T-helper 1 cell (primary cell): ENCODE measurements around the gene TMEM107.

ENCODE experiments used
- DNase-seq, 5 donors: peaks; one replicate each; pipeline ENCODE4 v3.0.0-alpha.2; 2012 to 2020

TMEM107 gene

GRCh38 chr17:8137645-8138373 is 38.4 kb downstream of the TMEM107 start:
- DNase-seq: no peak

DNA sequence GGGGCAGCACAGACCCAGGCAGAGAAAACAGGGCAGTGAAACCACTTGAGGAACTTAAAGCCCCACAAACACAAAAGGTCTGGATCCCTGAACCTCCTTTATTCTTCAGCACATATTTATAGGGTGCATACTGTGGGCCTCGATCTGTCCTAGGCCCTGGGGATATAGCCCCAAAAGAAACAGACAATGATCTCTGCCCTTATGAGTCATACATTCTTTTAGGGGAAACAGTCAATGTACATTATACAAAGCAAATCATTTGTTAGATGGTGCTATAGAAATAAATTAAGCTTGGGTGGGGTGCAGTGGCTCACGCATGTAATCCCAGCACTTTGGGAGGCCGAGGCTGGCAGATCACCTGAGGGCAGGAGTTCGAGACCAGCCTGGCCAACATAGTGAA is 42.2 kb downstream of the TMEM107 start:
- no peak for DNase-seq

- DNase-seq: no peak
Measured at GRCh38 chr17:8133399-8133798, 42.8 kb downstream of the TMEM107 start.

- DNase-seq: no peak
Measured at GRCh38 chr17:8131844-8132441, 44.2 kb downstream of the TMEM107 start.

GRCh38 chr17:8128125-8128784 is 47.9 kb downstream of the TMEM107 start:
- no peak for DNase-seq

DNA sequence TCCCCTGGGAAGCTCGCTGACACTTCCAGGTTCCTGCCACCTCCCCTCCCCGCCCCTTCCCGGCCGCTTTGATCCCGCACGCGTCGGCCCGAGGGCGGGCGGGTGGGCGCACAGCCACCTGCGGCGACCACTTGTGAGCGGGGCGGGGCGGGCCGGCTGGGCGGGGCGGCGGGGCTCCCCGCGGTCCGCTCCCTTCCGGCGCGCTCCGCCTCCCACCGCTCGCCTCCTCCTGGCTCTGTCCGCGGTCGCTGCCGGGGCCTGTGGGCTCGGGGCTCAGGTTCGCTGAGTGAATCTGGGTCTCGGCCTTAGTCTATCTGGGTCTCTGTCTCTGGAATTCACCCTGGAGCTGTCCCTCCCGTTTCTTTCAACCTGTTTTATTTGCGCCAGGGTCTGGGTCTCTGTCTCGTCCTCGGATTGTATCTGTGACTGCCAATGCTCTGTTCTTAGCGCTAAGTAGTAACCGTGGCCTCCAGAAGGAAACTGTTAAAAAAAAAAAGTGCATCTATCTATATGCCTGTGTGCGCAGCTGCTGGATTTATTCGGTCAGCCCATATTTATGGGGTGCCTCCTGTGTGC is 49.6 kb downstream of the TMEM107 start:
- peak in 2 of 5 donors; percentile 47 to 55 for DNase-seq

DNA sequence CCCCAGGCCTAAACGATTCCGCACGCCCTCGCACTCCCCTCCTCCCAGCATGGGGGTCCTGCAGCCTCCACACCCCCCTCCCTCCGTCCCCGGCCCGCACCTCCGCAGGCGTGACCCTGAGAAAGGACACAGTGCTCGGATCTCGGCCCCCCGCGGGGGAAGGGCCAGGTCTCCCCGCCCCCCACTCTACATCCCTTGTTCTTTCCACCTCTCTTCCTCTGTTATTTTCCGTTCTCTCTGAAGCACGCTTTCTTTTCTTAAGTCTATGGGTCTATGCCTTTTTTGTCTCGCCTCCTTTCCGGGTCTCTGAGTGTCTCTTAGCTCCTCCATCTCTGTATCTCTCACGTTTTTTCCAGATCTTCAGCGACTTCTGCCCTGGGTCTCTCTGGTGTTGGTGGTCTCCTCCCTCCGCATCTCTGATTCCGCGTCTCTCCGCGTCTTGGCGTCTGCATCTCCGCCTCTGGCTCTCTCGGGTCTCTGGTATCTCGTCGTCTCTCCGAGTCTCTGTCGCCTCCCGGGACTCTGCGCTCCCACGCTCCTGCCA is 50.2 kb downstream of the TMEM107 start:
- DNase-seq: no peak

DNA sequence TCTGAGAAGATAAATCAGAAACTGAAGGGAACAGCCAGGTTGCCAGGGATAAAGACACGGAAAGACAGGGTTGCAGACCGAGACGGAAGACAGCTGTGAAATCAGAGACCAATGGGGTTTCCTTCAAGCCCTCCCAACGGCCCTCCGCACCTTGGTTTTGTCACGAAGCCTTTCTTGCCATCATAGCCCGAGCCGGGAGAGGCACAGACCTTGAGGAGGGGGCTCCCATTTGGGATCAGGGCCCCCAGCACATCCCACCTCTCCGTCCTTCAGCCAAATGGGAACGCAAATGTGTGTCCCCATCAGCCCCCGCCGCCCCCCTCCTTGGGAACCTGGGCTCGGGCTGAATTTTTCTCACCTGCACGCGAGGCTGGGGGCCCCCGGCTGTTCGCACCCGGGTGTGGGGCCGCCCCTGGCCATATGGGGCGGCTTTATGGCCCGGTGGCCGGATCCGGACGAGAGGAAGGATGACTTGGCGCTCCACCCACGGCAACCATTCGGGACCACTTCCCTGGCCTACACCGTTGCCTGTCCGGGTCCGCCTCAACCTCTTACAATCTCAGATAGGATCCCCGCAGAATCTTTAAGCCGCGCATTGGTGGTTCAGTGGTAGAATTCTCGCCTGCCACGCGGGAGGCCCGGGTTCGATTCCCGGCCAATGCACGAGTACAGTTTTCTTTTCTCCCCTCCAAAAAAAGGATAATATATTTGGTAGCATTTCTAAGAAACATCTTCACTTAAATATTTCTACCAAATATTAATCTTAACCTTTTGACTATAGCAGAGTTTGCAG is 50.8 kb downstream of the TMEM107 start:
- peak; percentile 51 to 87 (median 78) for DNase-seq

GRCh38 chr17:8124350-8125153 is 51.6 kb downstream of the TMEM107 start:
- peak in 1 of 5 donors; percentile 24 for DNase-seq

- no peak for DNase-seq
Measured at GRCh38 chr17:8123695-8124349, 52.4 kb downstream of the TMEM107 start, which contains the start of gene HES7. HES7 (minus strand) TSS chr17:8124106; CDS start chr17:8124084, 22 bp downstream.

GRCh38 chr17:8122924-8123694 is 53.1 kb downstream of the TMEM107 start:
- peak in 1 of 5 donors; percentile 59 for DNase-seq
